GM19468 (cell line): ENCODE measurements around the gene SYTL2.
"Not testable (repeated sequence)": the region's sequence is repeated elsewhere in the genome, so short reads cannot be mapped to it uniquely, and the experiment has no call there.

Experiments
- ATAC-seq: cut with Tn5 transposase; IDR thresholded peaks from one replicate; pipeline ENCODE4 v1.9.1; 2021; ENCODE audit warnings: mild to moderate bottlenecking, moderate library complexity, moderate number of reproducible peaks; ENCODE audit not compliant: unreplicated experiment; ENCODE audit errors: extremely low read depth

The SYTL2 gene

DNA sequence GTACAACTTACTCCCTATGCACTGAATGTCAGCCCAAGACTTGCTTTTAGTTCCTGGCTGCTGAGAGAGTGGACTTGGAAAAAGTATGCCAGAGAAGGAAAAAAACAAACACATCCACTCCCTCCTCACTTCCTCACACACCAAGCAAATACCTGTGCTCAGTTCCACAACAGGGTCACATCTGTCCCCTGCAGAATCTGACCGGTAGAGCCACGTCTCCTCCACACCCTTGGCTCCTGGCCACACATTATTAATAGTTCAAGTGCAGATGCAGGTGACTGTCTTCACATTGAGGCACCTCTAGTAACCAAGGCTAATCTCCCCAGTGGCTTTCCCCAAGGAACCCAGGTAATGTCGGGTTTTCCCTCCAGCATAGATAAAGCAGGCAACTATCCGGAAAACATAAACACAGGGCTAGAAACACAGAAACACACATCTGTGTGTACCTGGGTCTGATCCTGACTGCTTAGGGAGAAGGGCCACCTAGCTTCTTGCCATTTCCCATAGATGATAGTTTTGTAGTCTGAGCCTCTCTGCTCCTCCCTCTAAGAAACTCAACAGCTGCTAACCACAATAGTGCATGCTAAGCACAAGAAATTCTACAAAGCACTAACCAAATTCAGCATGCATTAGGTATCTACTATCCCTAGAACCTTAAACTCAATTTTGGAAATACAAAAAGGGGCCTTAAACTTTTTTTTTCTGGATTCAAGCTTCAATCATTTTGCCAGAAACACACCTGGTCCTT, 10.2 kb downstream of the SYTL2 start:
- ATAC-seq = no peak

DNA sequence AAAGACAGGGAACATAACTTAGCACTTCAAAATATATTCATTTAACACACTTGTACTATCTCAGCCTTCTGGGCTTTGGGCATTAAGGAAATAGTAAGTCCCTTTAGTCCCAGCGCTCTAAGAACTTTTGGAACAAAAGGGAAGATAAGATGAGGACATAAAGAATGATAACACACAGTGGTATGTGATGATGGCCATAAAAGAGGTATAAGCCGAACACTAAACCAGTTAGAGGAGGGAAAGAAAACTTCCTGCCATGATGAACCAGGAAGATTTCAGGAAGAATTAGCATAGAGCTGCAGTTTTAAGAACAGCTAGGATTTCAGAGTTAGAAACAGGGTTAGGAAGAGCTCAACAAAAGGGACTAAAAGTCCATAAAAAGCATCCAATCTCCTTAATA, 11.8 kb downstream of the SYTL2 start:
- ATAC-seq = no peak

DNA sequence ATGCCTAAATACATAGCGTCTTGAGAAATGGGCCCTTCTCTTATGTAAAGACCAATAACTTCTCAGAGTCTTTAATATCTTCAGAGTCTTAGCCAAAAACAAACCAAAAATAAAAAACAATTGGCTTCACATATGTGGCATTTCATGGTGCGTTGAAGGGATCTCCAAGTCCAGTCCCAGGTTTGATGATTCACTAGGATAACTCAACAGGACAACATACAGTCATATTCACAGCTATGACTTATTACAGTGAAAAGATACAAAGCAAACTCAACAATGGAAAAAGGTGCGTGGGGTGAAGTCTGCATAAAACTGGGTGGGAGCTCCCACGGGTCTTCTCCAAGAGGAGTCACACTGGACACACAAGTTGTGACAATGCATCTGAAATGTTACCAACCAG, 12.6 kb downstream of the SYTL2 start:
- ATAC-seq = no peak

DNA sequence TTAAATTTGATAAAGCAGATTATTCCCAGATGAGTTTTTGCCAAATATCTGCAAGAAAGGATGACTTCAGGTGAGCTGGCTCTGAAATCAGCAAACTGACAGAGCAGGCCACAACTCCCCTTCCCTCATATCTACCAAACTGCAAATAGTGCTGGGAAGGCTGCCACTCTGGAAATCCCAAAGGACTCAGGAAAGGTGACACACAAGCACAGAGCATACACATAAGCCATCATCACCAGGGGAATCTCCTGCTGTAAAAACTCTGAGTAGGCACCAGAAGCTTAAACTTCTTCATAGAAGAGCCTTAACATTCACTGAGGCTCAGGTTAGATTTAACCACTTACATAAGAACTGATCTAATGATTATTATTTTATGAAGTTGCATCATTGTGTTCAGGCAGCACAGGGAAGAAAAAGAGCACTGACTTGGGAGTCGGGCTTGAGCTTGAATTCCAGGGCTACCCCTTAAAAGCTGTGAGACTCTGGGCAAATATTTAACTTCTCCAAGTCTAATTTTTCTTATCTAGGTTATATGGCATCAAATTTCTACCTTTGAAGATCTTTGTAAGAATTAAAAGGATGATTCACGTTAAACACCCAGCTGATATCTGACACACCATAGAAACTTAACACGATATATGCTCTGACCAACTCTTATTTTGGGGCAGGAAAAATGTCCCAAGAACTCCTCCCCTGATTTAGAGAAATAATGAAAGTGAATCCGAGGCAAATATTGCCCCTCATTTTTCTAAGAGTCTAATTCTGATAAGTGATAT, 15.0 kb downstream of the SYTL2 start:
- no peak for ATAC-seq

DNA sequence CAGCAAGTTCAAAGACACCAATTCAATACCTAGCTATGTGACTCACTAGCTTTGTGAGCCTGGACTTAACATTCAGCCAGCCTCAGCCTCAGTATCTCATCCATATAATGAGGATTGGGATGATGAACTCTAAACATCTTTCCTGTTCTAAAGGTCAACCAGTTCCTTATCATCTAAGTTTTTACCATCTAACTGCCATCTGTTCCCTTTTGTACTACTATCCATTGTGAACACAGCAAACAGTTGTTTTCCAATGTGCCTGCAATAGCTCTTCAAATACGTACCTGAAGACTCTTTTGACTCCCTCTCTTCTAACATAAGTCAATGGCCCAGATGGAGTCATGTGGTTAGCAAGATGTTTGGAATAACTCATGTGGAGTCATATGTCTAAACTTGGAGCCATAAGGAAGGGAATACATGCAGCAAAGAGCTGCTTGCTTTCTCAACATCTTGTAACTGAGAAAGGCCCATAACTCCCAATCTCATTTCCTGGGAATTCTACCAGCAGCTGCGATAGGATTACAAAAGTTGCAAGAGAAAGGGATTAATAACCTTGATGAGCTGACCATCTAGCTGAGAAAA, 19.4 kb downstream of the SYTL2 start:
- ATAC-seq = no peak

DNA sequence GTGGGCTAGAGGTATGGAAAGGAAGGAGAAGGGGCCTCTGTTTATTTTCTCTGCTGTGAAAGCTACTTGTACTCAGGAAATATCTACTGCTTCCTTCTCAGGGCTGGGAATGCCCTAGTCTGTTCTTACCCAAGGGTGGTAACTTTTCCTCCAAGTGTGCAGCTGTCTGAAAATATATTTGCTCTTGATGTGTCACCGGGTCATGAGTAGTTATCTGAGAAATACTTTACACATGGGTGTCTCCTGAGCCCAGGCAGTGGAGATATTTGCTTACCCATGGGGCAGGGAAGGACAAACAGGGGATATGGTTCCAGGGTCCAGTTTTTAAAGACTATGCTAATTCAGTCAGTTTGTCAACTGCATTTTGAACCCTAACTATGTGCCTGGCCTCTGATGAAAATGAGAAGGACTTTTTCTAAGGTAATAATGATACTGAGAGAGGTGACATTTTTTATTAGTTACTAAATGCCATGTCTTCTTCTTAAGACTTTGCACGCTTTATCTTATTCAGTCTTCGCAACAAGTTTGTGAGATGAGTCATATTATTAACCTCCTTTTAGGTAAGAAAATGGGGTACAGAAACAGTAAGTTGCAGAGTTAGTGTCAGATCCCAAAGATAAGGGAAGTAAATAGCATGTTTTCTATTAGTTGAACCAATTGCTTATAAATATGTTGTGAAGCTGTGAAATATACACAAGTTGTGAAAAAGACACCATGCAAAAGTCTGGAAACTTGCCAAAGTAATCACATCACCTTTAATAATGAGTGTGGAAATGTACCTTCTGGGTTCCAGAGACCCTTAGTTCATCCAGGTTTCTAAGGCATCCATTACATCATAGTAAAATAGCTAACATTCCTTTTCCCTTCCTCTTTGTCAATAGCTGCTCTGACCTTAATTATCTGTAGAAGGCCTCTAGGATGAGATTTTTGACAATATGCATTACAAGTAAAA, 22.9 kb downstream of the SYTL2 start:
- no peak for ATAC-seq

DNA sequence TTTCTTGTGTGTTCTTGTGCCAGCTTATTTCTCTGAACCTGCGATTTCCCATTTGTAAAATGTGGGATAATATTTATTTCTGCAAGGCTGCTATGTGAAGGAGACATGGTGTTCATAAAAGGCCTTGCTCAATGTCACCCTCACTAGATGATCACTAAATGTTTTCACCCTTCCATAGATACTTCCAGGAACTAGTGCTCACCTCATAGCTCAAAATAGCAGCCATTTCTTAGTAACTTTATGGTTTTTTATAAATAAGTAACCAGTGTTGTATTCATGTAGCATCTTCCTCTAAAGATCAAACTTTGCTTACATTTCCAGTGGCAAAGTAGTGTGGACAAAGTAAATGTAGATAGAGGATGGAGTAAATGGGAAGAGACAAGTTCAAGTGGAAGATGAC, 23.8 kb downstream of the SYTL2 start:
- ATAC-seq = no peak

DNA sequence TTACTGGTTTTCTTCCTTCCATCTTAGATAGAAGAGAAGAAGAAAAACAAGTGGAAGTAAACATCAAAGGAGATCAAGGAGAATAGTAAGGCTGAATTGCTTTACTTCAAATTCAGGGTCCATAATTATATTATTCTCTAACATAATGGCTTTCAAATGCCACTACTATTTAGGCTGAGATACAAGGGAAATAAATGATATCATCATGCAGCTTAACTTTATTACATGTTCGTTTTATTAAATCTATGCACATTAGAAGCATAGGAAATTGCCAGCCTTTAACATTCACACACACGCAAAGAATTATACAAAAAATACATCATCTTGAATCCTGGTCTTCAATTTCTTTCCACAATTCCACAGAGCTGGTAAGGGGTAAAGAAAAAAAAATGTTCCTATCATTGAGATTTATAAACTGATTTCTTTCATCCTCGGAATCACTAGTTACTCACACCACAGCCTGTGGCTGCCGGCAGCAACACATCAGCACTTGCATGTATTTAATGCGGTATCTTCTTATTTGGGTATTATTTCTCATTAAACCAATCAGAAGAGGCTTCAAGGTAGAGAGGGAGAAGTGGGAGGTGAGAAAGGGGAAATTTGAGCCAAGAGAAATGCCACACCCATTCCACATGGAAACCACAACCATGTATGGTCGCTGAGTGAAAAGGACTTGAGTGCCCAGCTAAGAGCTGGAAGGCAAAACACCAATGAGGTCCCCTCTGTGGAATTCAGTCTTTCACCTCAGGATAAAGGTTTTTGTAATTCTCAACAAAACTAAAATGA, 26.3 kb downstream of the SYTL2 start:
- ATAC-seq = no peak

DNA sequence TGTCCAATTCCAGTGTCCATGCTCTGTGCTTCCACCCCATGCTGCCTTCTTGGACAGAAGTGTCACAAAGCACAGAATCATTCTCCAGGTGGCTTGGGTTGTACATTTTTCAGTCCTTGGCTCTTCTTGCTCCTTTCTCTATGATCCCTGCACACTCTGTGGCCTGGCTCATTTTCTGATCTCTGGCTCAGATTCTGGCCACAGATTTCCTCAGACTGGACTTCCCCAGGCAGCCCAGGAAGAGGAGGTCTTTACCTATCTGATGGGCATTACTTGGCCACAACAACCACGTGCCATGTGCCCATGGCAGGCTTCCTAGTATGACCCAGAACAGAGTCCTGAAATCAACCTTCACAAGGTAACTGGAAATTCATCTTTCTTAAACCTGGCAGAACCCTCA, 27.2 kb downstream of the SYTL2 start:
- ATAC-seq = no peak

DNA sequence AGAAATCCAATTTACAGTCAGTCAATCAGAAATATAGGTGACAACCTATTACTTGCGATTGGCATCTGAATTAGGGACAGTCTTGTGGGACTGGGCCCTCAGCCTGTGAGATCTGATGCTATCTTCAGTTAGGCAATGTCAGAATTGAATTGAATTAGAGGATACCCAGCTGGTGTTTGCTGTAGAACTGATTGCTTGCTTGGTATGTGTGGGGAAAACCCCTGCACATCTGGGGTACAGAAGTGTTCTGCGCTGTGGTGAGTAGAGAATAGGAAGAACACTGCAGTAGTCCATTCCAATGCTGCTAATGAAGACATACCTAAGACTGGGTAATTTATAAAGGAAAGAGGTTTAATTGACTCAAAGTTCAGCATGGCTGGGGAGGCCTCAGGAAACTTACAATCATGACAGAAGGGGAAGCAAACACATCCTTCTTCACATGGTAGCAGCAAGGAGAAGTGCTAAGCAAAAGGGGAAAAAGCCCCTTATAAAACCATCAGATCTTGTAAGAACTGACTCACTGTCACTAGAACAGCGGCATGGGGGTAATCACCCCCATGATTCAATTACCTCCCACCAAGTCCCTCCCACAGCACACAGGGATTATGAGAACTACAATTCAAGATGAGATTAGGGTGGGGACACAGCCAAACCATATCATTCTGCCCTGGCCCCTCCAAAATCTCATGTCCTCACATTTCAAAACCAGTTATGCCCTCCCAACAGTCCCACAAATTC, 30.0 kb downstream of the SYTL2 start:
- not testable (repeated sequence) for ATAC-seq

DNA sequence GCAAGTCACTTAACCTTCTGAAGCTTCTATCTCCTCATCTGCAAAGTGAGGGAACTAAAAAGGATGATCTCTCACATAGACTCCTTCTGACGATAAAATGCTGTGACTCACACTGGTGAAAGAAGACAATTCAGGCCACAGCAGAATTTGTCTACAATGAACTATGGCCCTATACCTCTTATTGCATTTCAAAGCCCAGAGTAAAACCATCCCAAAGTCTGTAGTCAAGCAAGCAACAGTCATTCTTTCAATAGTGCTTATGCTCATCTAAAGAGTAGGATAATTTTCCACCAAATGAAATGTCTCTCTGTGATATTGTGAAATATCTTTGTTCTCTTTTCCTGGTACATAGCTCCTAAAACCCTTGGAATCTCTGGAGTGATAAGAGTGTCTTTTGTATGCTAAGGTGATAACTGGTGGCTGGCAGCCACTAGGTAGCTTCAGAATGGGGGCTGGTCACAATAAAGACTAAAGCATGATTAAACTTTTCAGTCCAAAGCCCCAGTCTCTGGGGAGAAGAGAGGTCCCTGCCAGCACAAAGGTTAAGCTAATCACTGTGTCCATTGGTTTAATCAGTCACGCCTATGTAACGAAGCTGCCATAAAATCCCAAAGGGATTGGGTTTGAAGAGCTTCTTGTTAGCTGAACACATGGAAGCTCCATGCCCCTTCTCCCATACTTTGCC, 30.8 kb downstream of the SYTL2 start:
- ATAC-seq = no peak

DNA sequence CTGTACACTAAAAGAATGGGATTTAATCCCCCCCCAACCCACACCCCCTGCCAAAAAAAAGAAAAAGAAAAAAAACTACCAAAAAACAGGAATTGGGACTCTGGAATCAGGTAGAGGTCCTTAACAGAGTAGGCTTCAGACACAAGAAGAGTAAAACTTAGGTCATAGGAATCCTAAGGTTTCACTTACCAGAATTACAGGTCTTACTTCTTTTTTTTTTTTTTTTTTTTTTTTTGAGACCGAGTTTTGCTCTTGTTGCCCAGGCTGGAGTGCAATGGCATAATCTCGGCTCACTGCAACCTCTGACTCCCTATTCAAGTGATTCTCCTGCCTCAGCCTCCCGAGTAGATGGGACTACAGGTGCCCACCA, 33.4 kb downstream of the SYTL2 start:
- not testable (repeated sequence) for ATAC-seq

DNA sequence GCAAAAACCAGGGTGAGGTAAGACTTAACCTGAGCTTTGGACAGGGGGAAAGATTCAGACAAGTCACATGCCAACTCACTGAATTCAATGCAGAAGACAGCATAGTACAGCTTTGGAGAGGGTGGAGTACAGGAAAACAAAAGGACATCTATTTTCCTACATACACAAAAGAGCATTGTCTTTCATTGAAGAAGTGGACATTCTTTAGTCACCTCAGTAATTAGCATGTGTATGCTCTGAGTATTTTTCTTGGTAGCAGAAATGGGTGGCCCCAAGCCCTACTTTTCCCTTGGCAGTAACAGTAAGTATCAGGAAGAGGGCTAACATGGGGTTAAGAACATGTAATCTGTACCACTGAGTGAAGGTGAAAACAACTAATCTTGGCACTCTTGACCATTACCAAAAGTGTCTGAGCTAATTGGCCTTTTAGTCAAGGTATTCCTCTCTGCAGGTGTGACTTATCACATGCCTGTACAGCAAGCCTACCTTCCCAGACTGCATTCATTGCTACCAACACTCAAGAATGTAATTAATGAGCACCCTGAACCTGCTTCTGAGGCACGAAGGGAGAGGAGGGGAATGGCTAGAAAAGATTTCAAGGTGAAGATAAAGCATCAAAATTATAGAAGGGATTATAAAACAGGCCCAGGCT, 33.9 kb downstream of the SYTL2 start:
- no peak for ATAC-seq

DNA sequence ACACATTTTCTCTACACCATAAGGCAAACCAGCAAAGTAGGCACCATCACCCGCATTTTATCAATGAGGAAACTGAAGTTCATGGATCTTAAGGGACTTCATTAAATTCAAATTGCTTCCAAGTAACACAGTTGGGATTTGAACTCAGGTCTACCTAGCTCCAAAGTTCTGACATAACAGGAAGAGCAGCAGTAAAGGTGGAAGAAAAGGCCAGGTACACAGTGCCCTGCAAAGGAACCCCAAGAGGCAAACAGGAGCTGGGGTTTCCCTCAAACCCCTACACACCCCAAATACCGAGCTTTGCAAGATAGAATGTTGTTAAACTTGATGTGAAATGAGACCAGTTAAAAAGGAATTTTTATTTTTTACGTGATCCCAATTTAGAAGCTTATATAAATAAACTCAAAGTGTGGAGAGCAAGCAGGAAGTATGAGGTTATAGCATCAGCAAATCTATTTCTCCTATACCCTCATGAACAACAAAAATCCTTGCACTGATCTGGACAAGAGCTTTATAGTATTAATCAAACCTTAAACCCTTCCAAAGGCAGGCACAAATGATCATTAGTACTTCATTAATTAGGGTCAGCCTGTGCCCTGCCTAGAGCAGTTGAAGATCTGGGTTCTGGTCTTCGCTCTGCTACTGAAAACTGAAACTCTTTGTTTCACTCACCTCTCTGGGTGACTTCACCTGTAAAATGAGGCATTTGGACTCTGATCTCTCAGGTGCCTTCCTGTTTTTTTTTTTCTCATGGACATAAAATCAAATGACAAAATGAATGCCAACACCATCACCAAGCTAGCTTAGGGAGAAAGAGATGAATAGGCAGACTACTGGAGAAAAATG, 36.5 kb downstream of the SYTL2 start:
- no peak for ATAC-seq

DNA sequence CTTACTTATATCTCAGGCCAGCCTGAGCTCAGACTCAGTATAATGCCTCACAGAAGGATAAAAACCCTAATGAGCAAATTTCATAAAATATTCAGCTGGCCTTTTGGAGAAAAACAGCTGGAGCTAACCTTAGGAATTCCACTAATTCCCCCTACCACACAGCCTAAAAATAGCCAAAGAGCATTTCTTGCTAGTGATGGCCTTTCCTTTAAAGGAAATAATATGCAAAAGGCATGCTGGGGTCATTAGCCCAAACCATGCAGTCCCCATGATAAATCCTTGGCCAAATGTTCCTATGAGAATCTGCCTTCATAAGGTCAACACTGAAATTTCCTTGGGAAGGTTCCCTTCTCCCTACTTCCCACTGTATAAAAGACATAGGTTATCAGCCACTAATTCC, 38.2 kb downstream of the SYTL2 start:
- no peak for ATAC-seq

DNA sequence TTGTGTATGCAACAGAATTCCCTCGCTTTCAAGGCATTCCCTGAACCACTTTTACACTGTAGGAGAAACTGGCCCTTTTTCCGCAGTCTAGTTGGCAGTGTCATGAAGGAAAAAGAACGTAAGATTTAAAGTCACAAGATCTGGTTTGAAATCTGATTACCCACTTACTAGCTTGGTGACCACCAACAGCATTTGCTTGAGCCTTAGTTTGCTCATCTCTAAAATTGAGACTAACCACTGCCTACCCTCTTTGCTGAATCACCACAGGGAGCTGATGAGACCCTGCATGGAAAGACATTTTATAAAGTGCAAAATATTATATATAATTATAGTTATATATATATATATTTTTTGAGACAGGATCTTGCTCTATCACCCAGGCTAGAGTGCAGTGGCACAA, 39.4 kb downstream of the SYTL2 start:
- no peak for ATAC-seq

DNA sequence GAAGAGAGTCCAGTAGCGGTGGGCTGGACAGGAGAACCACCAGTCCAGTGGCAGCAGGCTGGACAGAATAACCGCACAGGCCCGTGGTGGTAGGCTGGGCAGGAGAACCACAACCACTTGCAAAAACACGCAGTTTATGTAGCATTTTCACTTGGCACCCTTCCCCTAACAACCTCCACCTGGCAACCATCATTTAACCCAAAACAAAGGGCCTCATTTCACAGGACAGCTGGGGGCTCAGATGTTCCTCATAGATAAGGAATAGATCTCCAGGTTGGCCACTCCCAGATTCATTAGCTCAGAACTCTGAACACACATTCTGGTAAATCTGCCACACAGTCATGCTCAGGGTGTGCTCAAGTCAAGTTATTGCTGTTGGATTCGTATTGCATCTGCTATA, 41.2 kb downstream of the SYTL2 start:
- no peak for ATAC-seq
